ENCODE results near the gene KCNJ5.

Gene KCNJ5

GRCh38 chr11:128964463-128964930 is 73.3 kb downstream of the KCNJ5 start:
- no peak for DNase-seq

GRCh38 chr11:128965485-128965884 is 74.3 kb downstream of the KCNJ5 start:
- peak; percentile 6 for DNase-seq

- DNase-seq, result no peak
Observed at GRCh38 chr11:128967578-128967977, 76.4 kb downstream of the KCNJ5 start.

GRCh38 chr11:128968916-128969315 is 77.8 kb downstream of the KCNJ5 start:
- DNase-seq, result no peak

Measured in CD4-positive, alpha-beta T cell treated with Interleukin-12 subunit alpha and Interleukin-12 subunit beta, for 1 hour (primary cell).